ENCODE data around the gene MYH9. TPM values are rescaled to one million over a fixed set of nuclear protein-coding genes. Genes with fewer than 3 reads are reported as not detected.

Gene MYH9
- total and polyA plus RNA-seq, 4 donors = 170 to 1,890 (median 1,068) TPM

DNA sequence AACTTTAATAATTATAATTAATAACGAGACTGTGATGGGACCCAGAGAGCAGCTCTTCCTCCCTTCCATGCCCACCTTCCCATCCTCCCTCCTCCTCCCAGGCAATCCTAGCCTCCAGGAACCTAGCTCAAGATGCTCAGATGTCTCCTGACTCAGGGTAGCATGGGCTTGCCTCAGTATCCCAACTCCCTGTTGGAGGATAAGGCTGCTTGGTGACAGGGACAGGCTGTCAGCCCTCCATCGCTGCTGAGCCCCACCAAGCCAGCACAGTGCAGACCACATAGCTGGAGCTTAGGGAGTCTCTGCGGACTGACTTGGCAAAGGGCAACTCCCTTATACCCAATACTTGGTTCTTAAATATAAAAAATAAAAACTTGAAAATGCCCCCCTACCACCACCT is 11.5 kb downstream of the MYH9 start:
- H3K4me1 ChIP-seq (ENCODE audit: control insufficient read depth in 1 of 2, insufficient read depth in 2 of 2, low read length in 2 of 2) = peaks cover 8 to 13% of the 10 kb centered on the region in 2 donors
- H3K4me3 ChIP-seq (ENCODE audit: low read length in 2 of 2) = no peak overlapping the region
- H3K36me3 ChIP-seq (ENCODE audit: control insufficient read depth in 1 of 2, insufficient read depth in 2 of 2, low read length in 1 of 2) = peaks cover 0 to 2% of the 10 kb centered on the region in 2 donors
- H3K9me3 ChIP-seq (ENCODE audit: control insufficient read depth, low read length) = no peaks in the 10 kb centered on the region
- peak overlapping the region in 1 of 2 donors; percentile 85 for H3K27ac ChIP-seq (ENCODE audit: low read depth in 1 of 2, low read length in 2 of 2)
- DNase-seq = no peak
- intact Hi-C loops (cut with DNase I) = no loop called here
- no peaks in the 10 kb centered on the region for H3K27me3 ChIP-seq (ENCODE audit: control insufficient read depth in 1 of 2, insufficient read depth in 2 of 2, low read length in 1 of 2)
- WGBS, 2 donors = 60 to 62% methylated on average over 3 of the region's 3 CpGs
- no peak for ATAC-seq (ENCODE audit: low FRiP score)

DNA sequence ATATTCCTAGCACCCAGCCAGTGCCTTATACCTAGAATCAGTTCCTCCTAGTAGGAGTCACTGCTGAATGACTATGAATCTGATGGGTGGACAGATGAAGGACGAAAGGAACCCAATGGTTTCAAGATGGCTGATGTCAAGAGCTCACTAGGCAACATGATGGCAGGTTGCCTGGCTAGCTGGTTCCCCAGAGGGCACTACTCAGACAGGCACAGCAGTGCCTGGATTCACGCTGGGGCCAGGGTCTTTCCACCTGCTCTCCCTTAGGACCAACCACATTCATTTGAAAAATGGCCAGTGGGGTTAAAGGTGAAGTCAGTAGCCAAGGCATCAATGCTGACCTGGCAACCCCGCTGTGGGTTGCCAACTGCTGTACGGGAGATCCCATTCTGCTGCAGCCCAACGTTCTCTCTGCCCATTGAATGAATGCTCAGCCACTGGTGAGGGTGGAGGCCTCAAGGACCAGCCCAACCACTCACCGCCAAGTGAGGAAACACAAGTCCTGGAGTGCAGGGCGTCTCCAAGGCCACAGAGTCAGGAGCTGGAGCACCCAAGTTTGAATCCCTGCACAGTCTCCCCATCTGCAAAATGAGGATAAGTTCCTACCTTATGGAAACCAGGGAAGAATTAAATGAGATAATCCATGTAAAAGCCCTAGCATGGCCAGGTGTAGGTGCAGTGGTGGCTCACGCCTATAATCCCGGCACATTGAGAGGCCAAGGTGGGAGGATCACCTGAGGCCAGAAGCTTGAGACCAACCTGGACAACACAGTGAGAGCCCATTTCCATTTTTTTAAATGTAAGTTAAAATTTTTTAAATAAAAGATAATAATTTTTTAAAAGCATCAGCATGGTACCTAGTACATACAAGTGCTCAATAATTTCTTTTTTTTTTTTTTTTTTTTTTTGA is 12.4 kb downstream of the MYH9 start:
- peak overlapping the region; percentile 46 to 55 for H3K27ac ChIP-seq (ENCODE audit: low read depth in 1 of 2, low read length in 2 of 2)
- intact Hi-C loops (cut with DNase I) = no loop called here
- ATAC-seq (ENCODE audit: low FRiP score) = no peak

DNA sequence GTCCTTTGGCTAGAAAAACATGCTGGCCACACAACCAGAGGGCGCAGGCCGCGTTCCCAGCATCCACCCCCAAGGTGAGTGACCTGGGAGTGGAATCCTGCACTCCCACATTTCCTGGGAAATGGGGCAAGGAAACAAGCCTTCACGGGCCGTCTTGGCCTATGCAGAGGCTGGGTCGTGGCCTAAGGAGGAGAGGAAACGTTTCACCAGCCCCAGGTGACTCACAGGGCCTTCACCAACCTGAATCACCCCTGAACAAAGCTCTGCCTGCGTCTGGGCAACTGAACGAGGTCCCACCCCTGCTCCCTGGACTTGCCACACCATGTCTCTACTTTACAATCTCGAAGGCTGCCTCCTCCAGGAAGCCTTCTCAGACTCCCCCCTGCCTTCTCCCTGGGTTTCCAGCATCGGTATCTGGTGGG is 13.2 kb downstream of the MYH9 start:
- ATAC-seq (ENCODE audit: low FRiP score) (no peak), DNase-seq (peak in 1 of 2 donors; percentile 62)
- 33 to 39% methylated on average over 11 of the region's 11 CpGs for WGBS, 2 donors
- H3K4me3 ChIP-seq (ENCODE audit: low read length in 2 of 2) = no peak overlapping the region
- H3K4me1 ChIP-seq (ENCODE audit: control insufficient read depth in 1 of 2, insufficient read depth in 2 of 2, low read length in 2 of 2) = peaks cover 8 to 13% of the 10 kb centered on the region in 2 donors
- intact Hi-C loops (cut with DNase I) = no loop called here
- H3K27ac ChIP-seq (ENCODE audit: low read depth in 1 of 2, low read length in 2 of 2) = peak overlapping the region; percentile 46 to 55
- no peaks in the 10 kb centered on the region for H3K9me3 ChIP-seq (ENCODE audit: control insufficient read depth, low read length)
- H3K36me3 ChIP-seq (ENCODE audit: control insufficient read depth in 1 of 2, insufficient read depth in 2 of 2, low read length in 1 of 2) = peaks cover 0 to 2% of the 10 kb centered on the region in 2 donors
- H3K27me3 ChIP-seq (ENCODE audit: control insufficient read depth in 1 of 2, insufficient read depth in 2 of 2, low read length in 1 of 2) = no peaks in the 10 kb centered on the region

More for the DNA sequence above, 12.4 kb downstream of the MYH9 start:
- H3K4me3 ChIP-seq (ENCODE audit: low read length in 2 of 2) = no peak overlapping the region
- peaks cover 0 to 2% of the 10 kb centered on the region in 2 donors for H3K36me3 ChIP-seq (ENCODE audit: control insufficient read depth in 1 of 2, insufficient read depth in 2 of 2, low read length in 1 of 2)
- DNase-seq = peak in 1 of 2 donors; percentile 73
- H3K4me1 ChIP-seq (ENCODE audit: control insufficient read depth in 1 of 2, insufficient read depth in 2 of 2, low read length in 2 of 2) = peaks cover 8 to 13% of the 10 kb centered on the region in 2 donors
- no peaks in the 10 kb centered on the region for H3K9me3 ChIP-seq (ENCODE audit: control insufficient read depth, low read length)
- H3K27me3 ChIP-seq (ENCODE audit: control insufficient read depth in 1 of 2, insufficient read depth in 2 of 2, low read length in 1 of 2) = no peaks in the 10 kb centered on the region
- WGBS, 2 donors = 22 to 23% methylated on average over 9 of the region's 9 CpGs

DNA sequence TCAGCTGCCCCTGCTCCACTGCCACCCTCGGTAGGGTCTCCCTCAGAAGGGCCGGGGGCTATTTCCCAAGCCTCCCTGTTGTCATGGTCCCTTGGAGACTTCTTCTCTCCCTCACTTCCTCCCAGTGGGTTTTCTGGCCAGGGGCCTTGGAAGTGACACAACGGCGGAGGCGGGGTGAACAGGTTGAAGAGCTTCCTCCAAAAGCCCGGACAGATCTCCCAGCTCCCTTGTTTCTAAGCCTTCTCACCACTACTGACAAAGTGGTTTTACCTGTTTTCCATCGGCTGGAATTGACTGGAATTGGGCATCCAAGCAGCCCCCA is 14.5 kb downstream of the MYH9 start:
- peak overlapping the region in 1 of 2 donors; percentile 11 for H3K27ac ChIP-seq (ENCODE audit: low read depth in 1 of 2, low read length in 2 of 2)
- intact Hi-C loops (cut with DNase I) = no loop called here
- H3K9me3 ChIP-seq (ENCODE audit: control insufficient read depth, low read length) = no peaks in the 10 kb centered on the region
- DNase-seq (peak; percentile 77 to 78), ATAC-seq (ENCODE audit: low FRiP score) (no peak)
- no peaks in the 10 kb centered on the region for H3K27me3 ChIP-seq (ENCODE audit: control insufficient read depth in 1 of 2, insufficient read depth in 2 of 2, low read length in 1 of 2)
- no peak overlapping the region for H3K4me3 ChIP-seq (ENCODE audit: low read length in 2 of 2)
- H3K4me1 ChIP-seq (ENCODE audit: control insufficient read depth in 1 of 2, insufficient read depth in 2 of 2, low read length in 2 of 2) = peaks cover 8 to 13% of the 10 kb centered on the region in 2 donors
- 18 to 26% methylated on average over 7 of the region's 7 CpGs for WGBS, 2 donors
- H3K36me3 ChIP-seq (ENCODE audit: control insufficient read depth in 1 of 2, insufficient read depth in 2 of 2, low read length in 1 of 2) = peaks cover 0 to 2% of the 10 kb centered on the region in 2 donors

DNA sequence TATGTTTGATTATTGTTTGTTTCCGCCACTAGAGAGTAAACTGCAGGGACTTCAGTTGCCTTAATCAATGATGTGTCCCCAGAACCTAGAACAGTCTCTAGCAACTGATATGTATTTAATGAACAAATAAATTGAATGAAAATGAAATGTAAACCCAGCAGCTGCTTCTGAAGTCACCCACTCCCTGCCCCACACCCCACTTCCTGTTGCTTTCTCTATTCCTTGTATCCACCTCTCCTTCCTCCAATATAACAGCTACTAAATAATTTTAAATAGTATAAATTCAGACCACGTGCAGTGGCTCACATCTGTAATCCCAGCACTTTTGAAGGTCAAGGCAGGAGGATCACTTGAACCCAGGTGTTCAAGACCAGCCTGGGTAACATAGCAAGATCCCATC is 15.8 kb downstream of the MYH9 start:
- peaks cover 11 to 13% of the 10 kb centered on the region in 2 donors for H3K4me1 ChIP-seq (ENCODE audit: control insufficient read depth in 1 of 2, insufficient read depth in 2 of 2, low read length in 2 of 2)
- DNase-seq (no peak), ATAC-seq (ENCODE audit: low FRiP score) (no peak)
- 70 to 71% methylated on average over 2 of the region's 2 CpGs for WGBS, 2 donors
- intact Hi-C loops (cut with DNase I) = no loop called here
- H3K27ac ChIP-seq (ENCODE audit: low read depth in 1 of 2, low read length in 2 of 2) = peak overlapping the region in 1 of 2 donors; percentile 26
- no peaks in the 10 kb centered on the region for H3K27me3 ChIP-seq (ENCODE audit: control insufficient read depth in 1 of 2, insufficient read depth in 2 of 2, low read length in 1 of 2)
- no peak overlapping the region for H3K4me3 ChIP-seq (ENCODE audit: low read length in 2 of 2)
- no peaks in the 10 kb centered on the region for H3K9me3 ChIP-seq (ENCODE audit: control insufficient read depth, low read length)
- H3K36me3 ChIP-seq (ENCODE audit: control insufficient read depth in 1 of 2, insufficient read depth in 2 of 2, low read length in 1 of 2) = peaks cover 0 to 2% of the 10 kb centered on the region in 2 donors

DNA sequence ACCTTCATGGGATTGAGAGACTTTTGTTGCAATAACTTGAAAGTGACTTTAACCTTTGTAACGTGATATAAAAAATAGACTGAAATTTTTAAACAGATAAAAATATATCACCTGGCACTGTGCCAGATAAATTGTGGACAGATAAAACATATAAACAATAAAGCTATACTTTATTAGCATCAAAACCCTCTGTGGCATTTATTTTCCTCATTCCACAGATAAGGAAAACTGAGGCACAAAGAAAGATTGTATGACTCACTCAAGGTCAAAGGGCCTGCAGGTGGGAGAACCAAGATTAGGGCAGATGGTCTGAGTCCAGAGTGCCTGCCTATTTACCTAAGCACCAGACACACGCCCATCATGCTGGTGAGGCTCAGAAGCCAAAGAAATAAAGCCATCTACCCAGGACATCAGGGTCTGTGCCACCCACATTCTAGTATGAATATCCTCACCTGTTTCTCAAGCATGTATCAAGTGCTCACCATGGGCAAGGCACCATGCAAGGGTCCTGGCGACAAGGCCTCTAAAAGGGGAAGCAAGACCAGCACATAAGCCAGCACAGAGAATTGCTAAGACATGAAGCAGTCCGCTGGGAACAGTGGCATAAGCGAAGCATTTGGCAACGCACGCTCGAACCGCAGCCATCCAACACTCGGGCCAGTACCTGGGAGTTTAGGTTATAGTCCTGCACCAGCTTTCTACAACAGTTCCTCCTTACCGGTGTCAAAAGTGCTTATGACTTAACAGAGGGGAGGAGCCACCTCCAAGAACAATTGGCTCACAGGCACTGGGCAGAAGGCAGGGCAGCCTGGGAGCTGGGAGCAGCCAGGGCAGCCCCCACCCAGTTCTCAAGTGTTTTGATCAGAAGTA is 17.6 kb downstream of the MYH9 start:
- 0 to 2% methylated on average over 11 of the region's 11 CpGs for WGBS, 2 donors
- DNase-seq (peak in 1 of 2 donors; percentile 69), ATAC-seq (ENCODE audit: low FRiP score) (peak; percentile 61)
- no peaks in the 10 kb centered on the region for H3K9me3 ChIP-seq (ENCODE audit: control insufficient read depth, low read length)
- H3K27me3 ChIP-seq (ENCODE audit: control insufficient read depth in 1 of 2, insufficient read depth in 2 of 2, low read length in 1 of 2) = no peaks in the 10 kb centered on the region
- intact Hi-C loops (cut with DNase I) = loop anchor here (5.0 kb wide), 3 partner anchors 38 to 97 kb away; no protein-coding TSS in a partner anchor
- peak overlapping the region in 1 of 2 donors; percentile 82 for H3K27ac ChIP-seq (ENCODE audit: low read depth in 1 of 2, low read length in 2 of 2)
- peaks cover 3 to 9% of the 10 kb centered on the region in 2 donors for H3K4me1 ChIP-seq (ENCODE audit: control insufficient read depth in 1 of 2, insufficient read depth in 2 of 2, low read length in 2 of 2)
- no peaks in the 10 kb centered on the region for H3K36me3 ChIP-seq (ENCODE audit: control insufficient read depth in 1 of 2, insufficient read depth in 2 of 2, low read length in 1 of 2)
- no peak overlapping the region for H3K4me3 ChIP-seq (ENCODE audit: low read length in 2 of 2)

DNA sequence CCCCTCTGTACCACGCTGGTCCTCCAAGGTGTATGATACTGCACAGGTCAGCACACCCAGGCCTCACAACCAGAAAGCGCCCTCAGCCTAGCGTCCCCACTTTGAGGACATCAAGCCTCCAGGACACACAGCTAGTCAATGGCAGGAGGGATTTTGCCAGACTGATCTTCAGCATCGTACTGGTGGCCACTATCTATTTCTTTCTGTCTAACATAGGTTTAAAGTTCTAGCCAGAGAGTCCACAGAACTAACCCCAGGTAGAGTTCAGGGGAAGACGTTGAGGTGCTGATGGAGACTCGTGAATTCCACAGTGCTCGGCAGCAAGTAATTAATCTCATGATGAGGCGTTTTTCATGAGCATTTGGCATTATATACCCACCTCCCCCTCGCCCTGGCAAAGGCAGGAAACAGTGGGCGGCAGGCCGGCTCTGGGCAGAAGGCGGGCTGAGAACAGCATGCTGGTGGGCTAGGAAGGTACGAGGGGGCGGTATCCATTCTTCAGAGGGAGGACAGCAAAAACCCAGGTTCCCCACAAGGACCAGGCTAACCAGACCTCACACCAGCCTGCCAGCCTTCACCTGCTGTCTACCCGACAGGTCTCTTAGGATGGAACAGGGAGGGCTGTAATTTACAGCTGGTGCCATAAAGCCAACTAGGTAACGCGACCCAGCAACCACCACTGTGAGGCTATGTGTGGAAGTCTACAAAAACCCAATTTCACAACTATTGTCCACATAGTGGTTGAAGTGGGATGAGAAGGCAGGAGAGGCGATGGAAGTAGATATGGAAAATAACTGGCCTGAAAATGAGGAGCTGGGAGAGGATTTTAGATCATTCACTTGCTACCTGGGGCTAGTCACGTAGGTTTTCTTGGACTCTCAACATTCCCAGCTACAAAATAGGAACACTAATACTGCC is 18.5 kb downstream of the MYH9 start:
- Histone ChIP-seq H3K9me3 (ENCODE audit: control insufficient read depth, low read length) (no peaks in the 10 kb centered on the region), H3K27me3 (ENCODE audit: control insufficient read depth in 1 of 2, insufficient read depth in 2 of 2, low read length in 1 of 2) (no peaks in the 10 kb centered on the region), H3K4me1 (ENCODE audit: control insufficient read depth in 1 of 2, insufficient read depth in 2 of 2, low read length in 2 of 2) (peaks cover 6 to 9% of the 10 kb centered on the region in 2 donors), H3K27ac (ENCODE audit: low read depth in 1 of 2, low read length in 2 of 2) (peak overlapping the region in 1 of 2 donors; percentile 48), H3K4me3 (ENCODE audit: low read length in 2 of 2) (no peak overlapping the region), H3K36me3 (ENCODE audit: control insufficient read depth in 1 of 2, insufficient read depth in 2 of 2, low read length in 1 of 2) (no peaks in the 10 kb centered on the region)
- DNase-seq (no peak), ATAC-seq (ENCODE audit: low FRiP score) (no peak)
- intact Hi-C loops (cut with DNase I) = loop anchor here (5.0 kb wide), 3 partner anchors 37 to 98 kb away; no protein-coding TSS in a partner anchor
- 9 to 10% methylated on average over 19 of the region's 19 CpGs for WGBS, 2 donors

Data from aorta (tissue), 5 donors.